ENCODE data around the gene PPP4R3C.
"Not testable (repeated sequence)": the region's sequence is repeated elsewhere in the genome, so short reads cannot be mapped to it uniquely, and the experiment has no call there.

PPP4R3C gene

GRCh38 chrX:27463187-27463586 lies at the start of gene PPP4R3C:
Gene PPP4R3C (minus strand): TSS chrX:27463341. CDS start chrX:27463296, 45 bp downstream.
- no peak for FAIRE-seq

- FAIRE-seq: no peak
Observed at GRCh38 chrX:27491397-27491796, 28.3 kb upstream of the PPP4R3C start.

- FAIRE-seq: no peak
Observed at GRCh38 chrX:27466051-27466450, 2.9 kb upstream of the PPP4R3C start.

- FAIRE-seq: no peak
Observed at GRCh38 chrX:27465036-27465435, 1.9 kb upstream of the PPP4R3C start.

- not testable (repeated sequence) for FAIRE-seq
Observed at GRCh38 chrX:27459129-27459528, 4.0 kb downstream of the PPP4R3C start.

GRCh38 chrX:27458544-27458943 lies 4.6 kb downstream of the PPP4R3C start:
- not testable (repeated sequence) for FAIRE-seq

- FAIRE-seq: no peak
Observed at GRCh38 chrX:27451324-27451723, 11.8 kb downstream of the PPP4R3C start.

GRCh38 chrX:27446423-27446822 lies 16.7 kb downstream of the PPP4R3C start:
- FAIRE-seq: no peak

GRCh38 chrX:27445438-27445837 lies 17.7 kb downstream of the PPP4R3C start:
- FAIRE-seq: no peak

GRCh38 chrX:27444093-27444908 lies 18.8 kb downstream of the PPP4R3C start:
- no peak for FAIRE-seq

- not testable (repeated sequence) for FAIRE-seq
Observed at GRCh38 chrX:27442392-27442791, 20.7 kb downstream of the PPP4R3C start.

- no peak for FAIRE-seq
Observed at GRCh38 chrX:27439771-27440170, 23.4 kb downstream of the PPP4R3C start.

GRCh38 chrX:27438937-27439336 lies 24.2 kb downstream of the PPP4R3C start:
- no peak for FAIRE-seq

- FAIRE-seq: no peak
Observed at GRCh38 chrX:27435031-27435430, 28.1 kb downstream of the PPP4R3C start.

All from TTC549 (cell line).